Epithelial cell of esophagus (primary cell): Measurements from ENCODE around the gene GAGE2A.
"Not testable (repeated sequence)": the region's sequence is repeated elsewhere in the genome, so short reads cannot be mapped to it uniquely, and the experiment has no call there.

Experiments
- DNase-seq: peaks from one replicate; pipeline ENCODE4 v3.0.0; 2010; ENCODE audit warnings: low read depth
- H3K4me3 ChIP-seq: 2 replicates; pipeline ENCODE4 v1.5.1; 2011; ENCODE audit warnings: mild to moderate bottlenecking, low read length, control low read depth
- TF ChIP-seq, protein P1 (sequence below): IDR thresholded peaks from 2 replicates; pipeline ENCODE4 v1.5.1; 2011; ENCODE audit warnings: low read depth, mild to moderate bottlenecking, low read length, control low read depth, inconsistent platforms; ENCODE audit not compliant: insufficient read depth; ENCODE audit errors: missing control alignments

GAGE2A gene, protein sequence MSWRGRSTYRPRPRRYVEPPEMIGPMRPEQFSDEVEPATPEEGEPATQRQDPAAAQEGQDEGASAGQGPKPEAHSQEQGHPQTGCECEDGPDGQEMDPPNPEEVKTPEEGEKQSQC

DNA sequence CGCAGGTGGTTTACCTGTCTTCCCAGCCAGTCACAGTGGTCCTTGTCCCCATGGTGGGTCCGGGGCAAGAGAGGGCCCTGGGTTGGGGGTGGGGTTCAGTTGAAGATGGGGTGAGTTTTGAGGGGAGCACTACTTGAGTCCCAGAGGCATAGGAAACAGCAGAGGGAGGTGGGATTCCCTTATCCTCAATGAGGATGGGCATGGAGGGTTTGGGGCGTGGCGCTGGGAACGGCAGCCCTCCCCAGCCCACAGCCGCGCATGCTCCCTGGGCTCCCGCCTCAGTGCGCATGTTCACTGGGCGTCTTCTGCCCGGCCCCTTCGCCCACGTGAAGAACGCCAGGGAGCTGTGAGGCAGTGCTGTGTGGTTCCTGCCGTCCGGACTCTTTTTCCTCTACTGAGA lies at the start of gene GAGE2A:
TSS of gene GAGE2A (plus strand) at position 301 of the 400 bp plus-strand sequence. CDS start 1,155 bp downstream, outside the sequence.
- not testable (repeated sequence) for DNase-seq, H3K4me3 ChIP-seq

DNA sequence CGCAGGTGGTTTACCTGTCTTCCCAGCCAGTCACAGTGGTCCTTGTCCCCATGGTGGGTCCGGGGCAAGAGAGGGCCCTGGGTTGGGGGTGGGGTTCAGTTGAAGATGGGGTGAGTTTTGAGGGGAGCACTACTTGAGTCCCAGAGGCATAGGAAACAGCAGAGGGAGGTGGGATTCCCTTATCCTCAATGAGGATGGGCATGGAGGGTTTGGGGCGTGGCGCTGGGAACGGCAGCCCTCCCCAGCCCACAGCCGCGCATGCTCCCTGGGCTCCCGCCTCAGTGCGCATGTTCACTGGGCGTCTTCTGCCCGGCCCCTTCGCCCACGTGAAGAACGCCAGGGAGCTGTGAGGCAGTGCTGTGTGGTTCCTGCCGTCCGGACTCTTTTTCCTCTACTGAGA lies 47.9 kb upstream of the GAGE2A start, which contains the start of gene GAGE12D:
TSS of gene GAGE12D (plus strand) at position 301 of the 400 bp plus-strand sequence. CDS start 1,155 bp downstream, outside the sequence.
- H3K4me3 ChIP-seq, DNase-seq: not testable (repeated sequence)

DNA sequence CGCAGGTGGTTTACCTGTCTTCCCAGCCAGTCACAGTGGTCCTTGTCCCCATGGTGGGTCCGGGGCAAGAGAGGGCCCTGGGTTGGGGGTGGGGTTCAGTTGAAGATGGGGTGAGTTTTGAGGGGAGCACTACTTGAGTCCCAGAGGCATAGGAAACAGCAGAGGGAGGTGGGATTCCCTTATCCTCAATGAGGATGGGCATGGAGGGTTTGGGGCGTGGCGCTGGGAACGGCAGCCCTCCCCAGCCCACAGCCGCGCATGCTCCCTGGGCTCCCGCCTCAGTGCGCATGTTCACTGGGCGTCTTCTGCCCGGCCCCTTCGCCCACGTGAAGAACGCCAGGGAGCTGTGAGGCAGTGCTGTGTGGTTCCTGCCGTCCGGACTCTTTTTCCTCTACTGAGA lies 38.3 kb upstream of the GAGE2A start, which contains the start of gene GAGE12E:
TSS of gene GAGE12E (plus strand) at position 301 of the 400 bp plus-strand sequence. CDS start 1,155 bp downstream, outside the sequence.
- not testable (repeated sequence) for DNase-seq, H3K4me3 ChIP-seq

DNA sequence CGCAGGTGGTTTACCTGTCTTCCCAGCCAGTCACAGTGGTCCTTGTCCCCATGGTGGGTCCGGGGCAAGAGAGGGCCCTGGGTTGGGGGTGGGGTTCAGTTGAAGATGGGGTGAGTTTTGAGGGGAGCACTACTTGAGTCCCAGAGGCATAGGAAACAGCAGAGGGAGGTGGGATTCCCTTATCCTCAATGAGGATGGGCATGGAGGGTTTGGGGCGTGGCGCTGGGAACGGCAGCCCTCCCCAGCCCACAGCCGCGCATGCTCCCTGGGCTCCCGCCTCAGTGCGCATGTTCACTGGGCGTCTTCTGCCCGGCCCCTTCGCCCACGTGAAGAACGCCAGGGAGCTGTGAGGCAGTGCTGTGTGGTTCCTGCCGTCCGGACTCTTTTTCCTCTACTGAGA lies 28.8 kb upstream of the GAGE2A start, which contains the start of gene GAGE12F:
TSS of gene GAGE12F (plus strand) at position 301 of the 400 bp plus-strand sequence. CDS start 1,155 bp downstream, outside the sequence.
- H3K4me3 ChIP-seq, DNase-seq: not testable (repeated sequence)

DNA sequence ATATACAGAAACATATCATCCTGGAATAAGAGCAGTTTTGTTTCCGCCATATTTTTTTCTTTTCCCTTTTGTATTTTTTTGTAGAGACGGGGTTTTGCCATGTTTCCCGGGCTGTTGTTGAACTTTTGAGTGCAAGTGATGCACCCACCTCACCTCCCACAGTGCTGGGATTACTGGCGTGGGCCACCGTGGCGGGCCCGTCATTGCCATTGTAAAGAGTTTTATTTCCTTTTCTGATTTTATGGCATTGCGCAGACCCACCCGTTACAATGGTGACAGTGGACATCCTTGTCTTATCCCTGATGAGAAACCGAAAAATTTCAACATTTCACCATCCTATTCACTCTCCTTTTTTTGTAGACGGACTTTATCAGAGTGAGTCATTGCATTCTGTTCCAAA lies 20.6 kb upstream of the GAGE2A start:
- not testable (repeated sequence) for DNase-seq

DNA sequence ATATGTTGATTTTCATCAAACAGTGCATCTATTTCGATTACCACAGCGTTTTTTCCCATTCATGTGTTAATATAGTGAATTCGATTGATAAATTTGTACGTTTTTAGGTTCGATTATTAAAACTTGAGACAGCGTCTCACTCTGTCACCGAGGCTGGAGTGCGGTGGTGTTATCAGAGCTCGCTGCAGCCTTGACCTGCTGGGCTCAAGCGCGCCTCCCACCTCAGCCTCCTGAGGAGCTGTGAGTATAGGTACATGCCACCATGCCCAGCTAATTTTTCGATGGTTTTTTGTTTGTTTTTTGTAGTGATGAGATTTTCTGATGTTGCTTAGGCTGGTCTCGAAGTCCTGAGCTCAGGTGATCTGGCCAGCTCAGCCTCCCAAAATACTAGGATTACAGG lies 20.1 kb upstream of the GAGE2A start:
- not testable (repeated sequence) for DNase-seq

More for the DNA sequence above, 20.6 kb upstream of the GAGE2A start:
- not testable (repeated sequence) for H3K4me3 ChIP-seq

DNA sequence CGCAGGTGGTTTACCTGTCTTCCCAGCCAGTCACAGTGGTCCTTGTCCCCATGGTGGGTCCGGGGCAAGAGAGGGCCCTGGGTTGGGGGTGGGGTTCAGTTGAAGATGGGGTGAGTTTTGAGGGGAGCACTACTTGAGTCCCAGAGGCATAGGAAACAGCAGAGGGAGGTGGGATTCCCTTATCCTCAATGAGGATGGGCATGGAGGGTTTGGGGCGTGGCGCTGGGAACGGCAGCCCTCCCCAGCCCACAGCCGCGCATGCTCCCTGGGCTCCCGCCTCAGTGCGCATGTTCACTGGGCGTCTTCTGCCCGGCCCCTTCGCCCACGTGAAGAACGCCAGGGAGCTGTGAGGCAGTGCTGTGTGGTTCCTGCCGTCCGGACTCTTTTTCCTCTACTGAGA lies 19.2 kb upstream of the GAGE2A start, which contains the start of gene GAGE12G:
TSS of gene GAGE12G (plus strand) at position 301 of the 400 bp plus-strand sequence. CDS start 1,155 bp downstream, outside the sequence.
- DNase-seq, H3K4me3 ChIP-seq: not testable (repeated sequence)

More for the DNA sequence above, 20.1 kb upstream of the GAGE2A start:
- not testable (repeated sequence) for H3K4me3 ChIP-seq

DNA sequence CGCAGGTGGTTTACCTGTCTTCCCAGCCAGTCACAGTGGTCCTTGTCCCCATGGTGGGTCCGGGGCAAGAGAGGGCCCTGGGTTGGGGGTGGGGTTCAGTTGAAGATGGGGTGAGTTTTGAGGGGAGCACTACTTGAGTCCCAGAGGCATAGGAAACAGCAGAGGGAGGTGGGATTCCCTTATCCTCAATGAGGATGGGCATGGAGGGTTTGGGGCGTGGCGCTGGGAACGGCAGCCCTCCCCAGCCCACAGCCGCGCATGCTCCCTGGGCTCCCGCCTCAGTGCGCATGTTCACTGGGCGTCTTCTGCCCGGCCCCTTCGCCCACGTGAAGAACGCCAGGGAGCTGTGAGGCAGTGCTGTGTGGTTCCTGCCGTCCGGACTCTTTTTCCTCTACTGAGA lies 9.6 kb upstream of the GAGE2A start, which contains the start of gene GAGE12H:
TSS of gene GAGE12H (plus strand) at position 301 of the 400 bp plus-strand sequence. CDS start 1,155 bp downstream, outside the sequence.
- DNase-seq, H3K4me3 ChIP-seq: not testable (repeated sequence)

DNA sequence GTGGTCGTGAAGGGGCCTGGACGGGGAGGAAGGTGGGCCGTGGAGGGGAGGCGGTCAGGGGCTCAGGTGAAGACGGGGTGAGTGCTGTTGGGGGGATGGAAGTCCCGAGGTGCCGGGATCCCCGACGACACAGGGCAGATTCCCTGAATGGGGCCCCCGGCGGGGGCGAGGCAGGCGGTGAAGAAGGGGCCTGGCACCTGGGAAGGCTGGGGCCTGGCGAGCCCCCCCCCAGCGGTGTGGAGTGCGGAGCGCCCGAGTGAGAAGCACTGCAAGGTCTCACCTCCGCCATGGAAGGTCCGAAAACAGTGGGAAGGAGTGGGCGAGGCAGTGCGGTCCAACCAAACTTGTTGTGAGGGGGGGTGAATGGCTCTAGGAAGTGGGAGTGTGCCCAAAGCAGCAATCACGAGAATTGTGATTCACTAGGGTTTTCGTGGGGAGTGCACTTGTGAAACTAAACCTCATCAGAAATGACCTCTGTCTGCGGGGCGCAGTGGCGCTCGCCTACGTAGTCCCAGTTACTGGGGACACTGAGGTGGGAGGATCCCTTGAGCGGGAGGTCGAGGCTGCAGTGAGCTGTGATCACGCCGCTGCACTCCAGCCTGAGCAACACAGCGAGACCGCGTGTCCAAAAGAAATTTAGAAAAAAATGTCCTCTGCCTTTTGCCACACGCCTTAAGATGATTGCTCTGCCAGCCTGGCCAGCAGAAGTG lies 628 bp downstream of the GAGE2A start:
- H3K4me3 ChIP-seq, DNase-seq: not testable (repeated sequence)

DNA sequence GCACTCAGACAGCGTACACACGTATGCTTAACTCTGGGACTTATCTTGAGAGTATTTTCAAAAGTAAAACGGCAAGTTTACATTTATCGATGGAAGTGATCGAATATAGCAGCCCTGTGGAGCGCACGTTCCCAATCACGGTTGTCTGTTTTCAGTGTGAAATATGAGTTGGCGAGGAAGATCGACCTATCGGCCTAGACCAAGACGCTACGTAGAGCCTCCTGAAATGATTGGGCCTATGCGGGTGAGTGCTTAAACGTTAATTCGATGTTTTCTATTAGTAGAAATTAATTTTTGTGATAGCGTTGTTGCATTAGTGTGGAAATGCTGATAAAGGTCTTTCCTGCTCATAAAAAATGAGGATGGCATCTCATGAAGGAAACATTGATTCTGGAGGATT lies 1.2 kb downstream of the GAGE2A start:
- DNase-seq, H3K4me3 ChIP-seq: not testable (repeated sequence)

DNA sequence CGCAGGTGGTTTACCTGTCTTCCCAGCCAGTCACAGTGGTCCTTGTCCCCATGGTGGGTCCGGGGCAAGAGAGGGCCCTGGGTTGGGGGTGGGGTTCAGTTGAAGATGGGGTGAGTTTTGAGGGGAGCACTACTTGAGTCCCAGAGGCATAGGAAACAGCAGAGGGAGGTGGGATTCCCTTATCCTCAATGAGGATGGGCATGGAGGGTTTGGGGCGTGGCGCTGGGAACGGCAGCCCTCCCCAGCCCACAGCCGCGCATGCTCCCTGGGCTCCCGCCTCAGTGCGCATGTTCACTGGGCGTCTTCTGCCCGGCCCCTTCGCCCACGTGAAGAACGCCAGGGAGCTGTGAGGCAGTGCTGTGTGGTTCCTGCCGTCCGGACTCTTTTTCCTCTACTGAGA lies 9.4 kb downstream of the GAGE2A start, which contains the start of gene GAGE1:
TSS of gene GAGE1 (plus strand) at position 301 of the 400 bp plus-strand sequence. CDS start 1,155 bp downstream, outside the sequence.
- not testable (repeated sequence) for H3K4me3 ChIP-seq, DNase-seq

DNA sequence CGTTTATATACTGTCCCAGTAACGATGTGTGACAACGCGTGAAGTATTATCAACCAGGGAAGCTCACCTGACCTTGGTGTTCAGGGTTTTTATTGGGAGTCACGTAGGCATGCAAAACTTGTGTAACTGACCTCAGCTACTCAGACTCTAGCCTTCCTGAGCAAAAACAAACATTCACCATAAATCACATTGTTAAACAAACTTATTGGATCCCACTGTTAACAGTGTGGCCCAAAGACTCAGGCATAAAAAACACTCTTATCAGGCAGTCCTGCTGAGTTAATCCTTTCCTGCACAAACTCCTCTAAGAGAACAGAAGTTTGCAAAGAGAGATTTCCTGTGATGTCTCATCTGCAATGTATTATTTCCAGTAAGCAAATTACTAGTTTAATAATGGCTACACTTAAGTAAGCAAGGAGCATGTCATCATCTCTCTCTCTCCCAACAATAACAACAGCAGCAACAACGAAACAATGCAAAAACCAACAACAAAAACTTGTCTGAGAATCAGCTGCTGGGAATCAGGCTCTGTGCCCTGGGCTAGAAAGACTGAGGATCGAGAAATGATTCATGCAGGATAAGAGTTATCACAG lies 21.5 kb downstream of the GAGE2A start:
- peak; percentile 0 for DNase-seq
- TF ChIP-seq, protein P1, sequence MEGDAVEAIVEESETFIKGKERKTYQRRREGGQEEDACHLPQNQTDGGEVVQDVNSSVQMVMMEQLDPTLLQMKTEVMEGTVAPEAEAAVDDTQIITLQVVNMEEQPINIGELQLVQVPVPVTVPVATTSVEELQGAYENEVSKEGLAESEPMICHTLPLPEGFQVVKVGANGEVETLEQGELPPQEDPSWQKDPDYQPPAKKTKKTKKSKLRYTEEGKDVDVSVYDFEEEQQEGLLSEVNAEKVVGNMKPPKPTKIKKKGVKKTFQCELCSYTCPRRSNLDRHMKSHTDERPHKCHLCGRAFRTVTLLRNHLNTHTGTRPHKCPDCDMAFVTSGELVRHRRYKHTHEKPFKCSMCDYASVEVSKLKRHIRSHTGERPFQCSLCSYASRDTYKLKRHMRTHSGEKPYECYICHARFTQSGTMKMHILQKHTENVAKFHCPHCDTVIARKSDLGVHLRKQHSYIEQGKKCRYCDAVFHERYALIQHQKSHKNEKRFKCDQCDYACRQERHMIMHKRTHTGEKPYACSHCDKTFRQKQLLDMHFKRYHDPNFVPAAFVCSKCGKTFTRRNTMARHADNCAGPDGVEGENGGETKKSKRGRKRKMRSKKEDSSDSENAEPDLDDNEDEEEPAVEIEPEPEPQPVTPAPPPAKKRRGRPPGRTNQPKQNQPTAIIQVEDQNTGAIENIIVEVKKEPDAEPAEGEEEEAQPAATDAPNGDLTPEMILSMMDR: no peak
- no peak overlapping the region for H3K4me3 ChIP-seq

DNA sequence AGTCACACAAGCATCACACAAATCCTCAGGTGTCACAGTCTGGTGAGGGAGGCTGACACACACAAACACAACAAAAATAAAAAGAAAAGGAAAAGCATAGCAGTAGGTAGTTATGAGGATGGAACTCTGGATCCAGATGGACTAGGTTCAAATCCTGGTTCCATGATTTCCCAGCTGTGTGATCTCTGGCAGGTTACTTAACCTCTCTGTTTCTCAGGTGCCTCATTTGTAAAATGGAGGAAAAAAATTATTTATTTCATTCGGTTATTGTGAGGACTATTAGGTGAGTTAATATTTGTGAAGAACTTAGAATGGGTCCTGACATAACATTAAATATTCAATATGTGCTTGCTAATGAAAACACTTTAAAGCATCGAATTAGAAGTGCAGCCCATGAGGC lies 29.3 kb downstream of the GAGE2A start:
- DNase-seq: no peak
- no peak overlapping the region for H3K4me3 ChIP-seq
- TF ChIP-seq, protein P1: no peak
